NK-92 (cell line): ENCODE measurements around the gene COL15A1.

Experiments used
- DNase-seq: peaks from one replicate; lab custom pipeline; 2025; ENCODE audit not compliant: unreplicated experiment; lab: John Stamatoyannopoulos, UW

COL15A1 gene

DNA sequence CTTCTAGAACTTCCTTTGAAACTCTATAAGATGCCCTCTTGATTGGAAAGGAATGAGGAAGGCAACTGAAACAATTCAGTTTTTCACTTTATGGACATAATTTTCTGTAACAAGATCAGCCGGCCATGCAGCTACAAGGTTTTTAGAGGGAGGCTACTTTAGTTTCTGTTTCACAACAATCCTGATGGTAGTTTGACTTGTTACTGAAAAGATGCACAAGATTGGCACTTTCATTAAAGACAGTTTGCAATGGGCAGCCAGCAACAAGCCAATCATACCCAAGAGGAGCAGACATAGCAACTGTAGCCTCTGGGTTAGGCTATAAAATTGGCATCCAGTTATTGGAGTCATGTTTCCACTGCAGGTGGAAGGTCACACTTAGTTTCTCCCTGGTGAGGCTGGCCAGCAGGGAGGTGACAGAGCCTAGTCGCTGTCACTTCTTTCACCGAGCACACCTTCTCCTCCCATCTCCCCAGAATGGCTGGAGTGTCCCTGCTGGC is 87.0 kb downstream of the COL15A1 start:
- no peak for DNase-seq

DNA sequence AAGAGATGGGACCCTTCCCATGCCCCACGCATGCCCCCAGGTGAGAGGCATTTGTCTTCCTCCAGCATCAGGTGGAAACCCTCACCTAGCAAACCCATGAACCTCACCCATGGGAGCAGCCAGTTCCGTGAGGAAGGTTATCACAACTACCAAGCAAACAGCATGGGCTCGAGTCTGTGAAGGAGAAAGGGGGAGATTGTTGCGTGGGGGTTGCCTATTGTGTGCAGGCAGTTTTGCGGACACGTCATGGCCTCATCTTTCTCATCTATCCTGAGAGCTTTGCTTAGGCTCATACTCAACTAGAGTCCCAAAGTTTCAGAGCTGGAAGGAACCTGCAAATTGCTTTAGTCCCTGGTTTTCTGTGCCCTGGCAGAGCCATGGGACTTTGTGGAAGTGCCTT is 87.6 kb downstream of the COL15A1 start:
- no peak for DNase-seq

DNA sequence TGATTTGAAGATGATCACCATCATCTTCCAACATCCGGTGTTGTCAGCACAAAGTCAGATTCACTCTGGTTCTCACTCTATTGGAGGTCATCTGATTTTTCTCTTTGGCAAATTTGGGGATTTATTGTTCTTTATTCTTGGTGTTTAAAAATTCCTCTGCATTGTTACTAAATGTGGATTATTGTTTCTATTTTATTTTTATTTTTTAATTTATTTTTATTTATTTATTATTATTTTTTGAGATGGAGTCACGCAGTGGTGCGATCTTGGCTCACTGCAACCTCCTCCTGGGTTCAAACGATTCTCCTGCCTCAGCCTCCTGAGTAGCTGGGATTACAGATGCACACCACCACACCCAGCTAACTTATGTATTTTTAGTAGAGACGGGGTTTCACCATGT is 88.3 kb downstream of the COL15A1 start:
- no peak for DNase-seq

DNA sequence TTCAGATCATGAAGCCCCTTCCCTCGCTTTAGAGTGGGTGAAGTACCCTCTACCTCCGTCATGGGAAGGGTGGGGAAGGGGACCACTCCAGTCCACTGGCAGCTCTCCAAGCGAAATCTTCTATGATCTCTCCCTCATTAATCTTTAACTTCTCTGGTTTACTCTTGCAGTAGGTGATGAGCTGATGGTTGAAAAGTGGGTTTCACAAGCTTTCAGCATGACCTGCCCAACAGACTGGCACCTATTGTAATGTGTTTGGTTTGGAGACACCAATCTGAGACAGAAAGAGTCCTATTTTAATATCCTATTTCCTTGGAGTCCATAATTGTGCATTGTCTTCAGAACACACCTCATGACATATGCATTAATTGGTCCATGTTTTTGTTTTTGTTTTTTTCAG is 90.4 kb downstream of the COL15A1 start:
- DNase-seq: no peak

DNA sequence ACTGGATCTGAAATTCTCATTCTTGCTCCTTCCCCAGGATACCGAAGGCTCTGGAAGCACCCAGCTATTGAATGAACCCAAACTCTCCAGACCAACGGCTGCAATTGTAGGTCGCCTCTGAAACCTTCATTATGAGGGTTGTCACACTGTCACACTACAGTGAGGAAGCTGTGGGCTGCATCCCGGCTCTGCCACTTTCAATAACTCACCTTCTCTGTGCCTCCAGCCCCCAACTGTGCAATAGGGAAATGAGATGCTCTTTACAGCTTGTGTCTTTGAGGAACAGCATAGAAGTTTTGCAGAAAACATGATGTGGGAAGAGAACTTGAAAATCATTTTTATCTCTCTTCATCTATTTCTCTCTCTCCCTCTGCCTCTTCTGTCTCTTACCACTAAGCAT is 91.6 kb downstream of the COL15A1 start:
- no peak for DNase-seq

DNA sequence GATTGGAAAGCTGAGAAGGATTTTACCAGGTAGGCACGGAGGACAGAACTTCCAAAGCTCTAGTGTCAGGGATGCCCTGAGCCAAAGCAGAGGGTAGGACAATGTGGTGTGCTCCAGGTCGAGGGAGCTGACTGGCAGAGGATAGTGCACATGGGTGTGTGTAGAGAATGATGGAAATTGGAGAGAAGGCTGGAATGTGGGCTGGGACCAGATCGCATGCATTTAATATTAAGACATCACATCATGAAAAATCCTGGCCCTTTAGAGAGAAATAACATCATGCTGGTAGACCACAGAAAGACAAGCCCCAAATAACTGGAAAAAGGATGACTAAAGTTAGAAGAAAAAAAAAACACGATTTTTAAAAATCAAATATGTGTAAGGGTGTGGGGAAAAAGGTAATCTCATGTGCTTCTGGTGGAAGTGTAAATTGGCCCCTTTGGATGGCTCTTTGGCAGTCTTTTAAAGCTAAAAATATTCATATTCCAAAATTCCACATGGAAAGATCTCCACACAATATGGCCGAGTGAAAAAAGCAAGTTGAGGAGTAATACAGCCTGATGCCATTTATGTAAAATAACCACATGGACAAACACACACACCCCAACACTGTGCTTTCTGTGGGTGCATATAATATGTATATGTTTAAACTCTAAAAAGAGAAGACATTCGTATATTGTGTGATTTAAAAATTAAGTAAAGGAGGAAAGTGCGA is 94.2 kb downstream of the COL15A1 start:
- no peak for DNase-seq

DNA sequence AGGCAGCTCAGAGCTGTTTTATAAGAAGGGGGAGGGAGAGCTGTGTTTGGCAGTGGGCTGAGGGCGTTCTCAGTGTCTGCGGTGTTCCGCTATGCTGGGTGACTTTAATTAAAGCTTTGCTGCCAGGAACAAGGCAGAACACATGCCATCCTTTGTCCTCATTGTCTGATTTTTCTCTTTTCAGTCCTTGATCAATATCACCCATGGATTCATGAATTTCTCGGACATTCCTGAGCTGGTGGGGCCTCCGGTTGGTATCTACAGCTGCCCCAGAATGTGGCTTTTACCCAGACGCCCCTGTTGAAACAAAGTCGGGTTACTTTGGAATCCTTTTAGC is 94.7 kb downstream of the COL15A1 start:
- DNase-seq: no peak

DNA sequence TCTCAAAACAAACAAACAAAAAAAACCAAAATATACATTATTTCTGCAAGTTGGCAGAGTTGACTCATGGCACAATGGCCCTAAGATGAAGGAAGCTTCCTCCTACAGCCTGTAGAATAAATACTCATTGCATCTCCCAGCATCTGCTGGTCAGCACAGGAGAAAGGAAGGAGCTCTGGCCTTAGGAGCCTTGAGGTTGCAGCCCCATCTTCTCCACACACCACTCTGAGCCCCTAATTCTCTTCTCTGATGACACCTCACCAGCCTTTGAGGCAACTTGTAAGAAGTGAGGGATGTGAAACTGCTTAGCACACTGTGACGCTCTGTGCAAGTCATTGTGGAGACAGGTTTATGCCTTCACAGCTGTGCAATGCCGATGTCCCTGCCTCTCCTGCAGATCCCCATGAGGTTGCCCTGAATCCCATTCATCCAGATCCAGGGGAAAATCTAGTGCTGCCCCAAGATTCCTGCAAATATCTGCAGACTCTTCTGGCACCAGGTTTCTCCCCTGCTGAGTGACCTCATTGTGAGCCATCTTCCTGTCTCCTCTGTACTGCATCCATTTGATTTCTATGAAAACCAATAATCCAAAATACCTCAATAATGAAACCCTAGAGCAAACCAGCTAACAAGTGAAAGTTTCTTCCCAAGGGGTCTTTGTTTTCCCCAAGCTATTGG is 95.9 kb downstream of the COL15A1 start:
- no peak for DNase-seq

DNA sequence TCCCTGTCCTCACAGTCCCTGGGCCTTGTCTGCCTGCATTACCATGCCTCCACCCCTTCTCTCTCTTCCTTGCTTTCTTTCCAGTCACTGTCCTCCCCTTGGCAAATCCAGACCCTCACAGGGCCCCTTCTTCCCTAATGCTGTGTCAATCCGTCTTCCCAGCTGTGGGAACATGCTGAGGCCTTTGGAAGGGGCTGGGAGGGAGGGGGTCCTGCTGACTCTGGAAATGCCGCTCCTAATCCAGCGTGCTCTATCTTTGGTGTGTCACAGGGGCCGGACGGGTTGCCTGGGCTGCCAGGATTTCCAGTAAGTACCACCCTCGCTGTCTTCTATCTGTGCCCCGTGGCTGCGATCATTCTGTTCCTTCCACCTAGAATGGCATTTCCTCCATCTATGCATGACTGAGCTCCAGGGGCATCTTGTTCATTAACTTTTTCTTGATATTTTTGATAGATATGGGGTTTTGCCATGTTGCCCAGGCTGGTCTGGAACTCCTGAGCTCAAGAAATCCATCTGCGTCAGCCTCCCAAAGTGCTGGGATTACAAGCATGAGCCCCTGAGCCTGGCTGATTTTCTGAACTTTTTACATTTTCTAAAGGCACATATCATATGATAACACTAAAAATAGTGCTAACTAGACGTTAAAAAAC is 96.7 kb downstream of the COL15A1 start:
- no peak for DNase-seq

DNA sequence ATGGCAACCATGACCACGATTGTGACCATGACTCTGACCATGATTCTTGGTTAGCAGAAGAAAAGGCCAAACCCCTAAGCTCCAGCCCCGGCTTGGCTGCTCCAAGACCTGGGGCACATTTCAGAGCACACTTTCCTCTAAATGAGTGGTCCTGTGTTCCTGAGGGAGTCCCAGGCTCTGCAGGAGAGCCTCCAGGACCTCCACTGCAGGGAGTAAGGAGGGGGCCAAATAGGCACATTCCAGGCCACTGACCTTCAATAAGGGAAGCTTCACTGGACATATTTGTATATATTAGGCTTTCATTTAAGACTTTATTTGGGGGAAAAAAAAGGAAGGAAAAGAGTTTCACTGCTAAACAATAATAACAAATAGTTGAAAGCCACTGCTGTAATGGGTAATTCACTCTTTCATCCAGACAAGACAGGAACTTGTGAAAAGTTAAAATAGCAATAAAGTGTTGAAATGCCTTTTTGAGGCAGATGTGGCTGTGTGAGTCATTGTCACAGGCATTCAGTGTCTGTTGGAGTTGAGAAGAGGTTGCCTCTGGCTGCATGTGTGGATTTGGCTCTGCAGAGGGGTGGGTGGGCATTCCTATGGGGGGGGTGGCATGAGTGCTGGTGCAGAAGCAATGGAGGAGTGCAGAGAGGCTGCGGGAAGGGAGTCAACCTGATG is 97.3 kb downstream of the COL15A1 start:
- DNase-seq: no peak

DNA sequence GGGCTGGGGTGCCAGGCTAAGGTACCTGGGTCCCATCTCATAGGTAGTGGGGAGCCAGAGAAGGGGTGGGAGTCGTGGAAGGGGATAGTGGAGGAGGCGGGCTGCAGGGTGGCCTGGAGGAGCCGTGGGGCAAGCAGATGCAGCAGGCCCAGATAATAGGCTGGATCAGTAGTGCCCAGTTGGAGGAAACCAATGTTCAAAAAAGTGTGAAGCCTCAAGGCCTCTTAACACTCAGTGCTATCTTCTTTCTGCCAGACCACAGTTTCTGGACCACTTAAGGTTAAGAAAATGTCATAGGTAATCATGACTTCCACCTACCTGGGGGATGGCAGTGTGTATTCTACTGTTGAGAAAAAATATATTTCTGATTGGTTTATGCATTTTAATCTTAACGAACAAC is 97.9 kb downstream of the COL15A1 start:
- no peak for DNase-seq

DNA sequence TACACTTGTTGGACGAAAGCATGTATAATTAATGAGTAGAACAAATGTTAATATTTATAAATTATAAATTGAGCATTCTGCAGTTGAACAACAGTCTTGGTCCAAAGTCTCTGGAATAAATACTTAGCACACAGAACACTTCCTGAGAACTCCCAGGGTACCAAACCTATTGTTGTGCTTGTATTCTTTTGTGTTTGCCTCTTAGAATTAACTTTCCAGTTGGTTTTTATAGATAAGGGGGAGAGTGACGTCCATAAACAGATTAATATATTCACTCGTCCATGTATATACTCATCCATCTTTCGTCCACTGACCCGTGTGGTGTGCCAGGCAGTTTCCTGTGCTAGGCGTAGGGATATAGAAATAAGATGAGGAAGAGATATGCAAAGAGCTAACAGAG is 98.9 kb downstream of the COL15A1 start:
- DNase-seq: no peak

DNA sequence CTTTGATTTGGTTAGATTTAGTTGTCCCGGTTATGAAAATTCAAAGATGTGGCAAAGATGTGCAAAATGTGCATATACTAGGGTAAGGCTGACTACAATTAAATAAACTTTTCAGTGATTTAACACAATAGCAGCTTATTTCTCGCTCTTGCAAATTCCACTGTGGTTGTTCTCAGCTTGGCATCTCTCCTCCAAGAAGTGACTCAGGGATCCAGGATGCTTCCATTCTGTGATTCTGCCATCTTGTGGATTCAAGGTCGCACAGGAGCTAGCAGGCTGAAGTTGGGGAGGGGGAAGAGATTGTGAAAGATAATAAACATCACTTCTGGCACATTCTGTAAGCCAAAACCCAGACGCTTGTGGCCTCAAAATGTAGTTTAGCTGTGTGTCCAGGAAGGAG is 101.1 kb downstream of the COL15A1 start:
- no peak for DNase-seq

DNA sequence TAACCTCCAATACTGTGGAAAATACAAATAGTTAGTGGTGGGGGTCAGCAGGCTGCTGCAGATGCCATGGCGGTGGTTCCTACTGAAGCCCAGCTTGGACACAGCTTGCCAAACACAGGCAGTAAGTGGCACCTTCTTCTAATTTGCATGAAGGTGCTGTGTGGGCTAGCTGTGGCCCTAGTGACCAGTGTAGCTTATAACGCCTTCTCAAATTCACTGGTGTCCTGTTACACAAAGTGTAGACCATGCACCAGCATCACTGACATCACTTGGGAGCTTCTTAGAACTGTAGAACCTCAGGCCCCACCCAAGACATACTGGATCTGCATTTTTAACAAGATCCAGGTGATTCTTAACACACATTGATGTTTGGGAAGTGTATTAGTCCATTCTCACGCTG is 102.4 kb downstream of the COL15A1 start:
- no peak for DNase-seq

DNA sequence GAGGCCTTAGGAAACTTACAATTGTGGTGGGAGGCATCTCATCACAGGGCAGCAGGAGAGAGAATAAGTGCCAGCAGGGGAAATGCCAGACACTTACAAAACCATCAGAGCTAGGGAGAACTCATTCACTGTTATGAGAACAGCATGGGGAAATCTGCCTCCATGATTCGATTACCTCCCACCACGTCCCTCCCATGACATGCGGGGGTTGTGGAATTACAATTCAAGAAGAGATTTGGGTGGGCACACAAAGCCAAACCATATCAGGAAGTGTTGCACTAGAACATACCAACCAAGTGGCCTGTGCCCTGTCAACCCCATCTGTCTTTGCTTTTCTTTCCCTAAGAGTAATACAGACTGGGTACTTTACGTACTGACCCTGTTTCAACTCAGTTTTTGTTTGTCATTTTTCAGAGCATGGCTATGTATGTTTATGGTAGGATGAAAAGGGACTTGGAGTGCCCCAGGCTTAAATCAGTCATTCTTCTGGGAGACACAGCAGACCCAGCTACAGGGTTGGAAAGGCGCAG is 102.9 kb downstream of the COL15A1 start:
- no peak for DNase-seq

DNA sequence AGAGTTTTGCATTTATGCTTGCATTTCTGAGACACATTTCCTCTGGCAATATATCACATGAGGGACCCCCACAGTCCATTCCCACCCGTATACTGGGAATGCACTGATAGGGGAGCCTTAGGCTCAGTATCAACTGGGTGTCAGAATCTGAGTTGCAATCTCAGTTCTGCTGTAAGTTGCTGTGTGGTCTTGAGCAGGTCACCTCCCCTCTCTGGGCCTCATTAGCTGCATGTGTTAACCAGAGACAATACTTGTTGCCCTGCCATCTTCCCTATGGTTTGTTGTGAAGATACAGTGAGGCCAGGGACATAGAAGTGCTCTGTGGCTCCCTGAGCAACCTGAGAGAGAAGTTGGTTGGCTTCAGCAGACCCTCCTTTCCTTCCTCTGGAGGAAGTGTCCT is 105.5 kb downstream of the COL15A1 start:
- no peak for DNase-seq

DNA sequence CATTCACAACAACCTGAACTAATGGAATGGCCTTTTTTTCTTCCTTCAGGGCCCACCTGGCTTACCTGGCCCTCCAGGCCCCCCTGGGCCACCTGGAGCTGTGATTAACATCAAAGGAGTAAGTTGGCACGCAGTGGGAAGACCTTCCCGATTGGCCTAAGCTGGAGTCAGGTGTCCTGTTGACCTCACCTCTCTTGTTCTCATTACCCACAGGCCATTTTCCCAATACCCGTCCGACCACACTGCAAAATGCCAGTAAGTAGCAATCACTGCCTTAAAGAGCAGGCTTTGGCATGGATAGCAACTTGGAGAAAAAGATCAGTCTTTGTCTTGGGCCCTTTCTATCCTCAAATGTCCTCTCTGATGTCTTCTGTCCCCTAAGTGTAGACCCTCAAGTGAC is 105.9 kb downstream of the COL15A1 start:
- DNase-seq: no peak

DNA sequence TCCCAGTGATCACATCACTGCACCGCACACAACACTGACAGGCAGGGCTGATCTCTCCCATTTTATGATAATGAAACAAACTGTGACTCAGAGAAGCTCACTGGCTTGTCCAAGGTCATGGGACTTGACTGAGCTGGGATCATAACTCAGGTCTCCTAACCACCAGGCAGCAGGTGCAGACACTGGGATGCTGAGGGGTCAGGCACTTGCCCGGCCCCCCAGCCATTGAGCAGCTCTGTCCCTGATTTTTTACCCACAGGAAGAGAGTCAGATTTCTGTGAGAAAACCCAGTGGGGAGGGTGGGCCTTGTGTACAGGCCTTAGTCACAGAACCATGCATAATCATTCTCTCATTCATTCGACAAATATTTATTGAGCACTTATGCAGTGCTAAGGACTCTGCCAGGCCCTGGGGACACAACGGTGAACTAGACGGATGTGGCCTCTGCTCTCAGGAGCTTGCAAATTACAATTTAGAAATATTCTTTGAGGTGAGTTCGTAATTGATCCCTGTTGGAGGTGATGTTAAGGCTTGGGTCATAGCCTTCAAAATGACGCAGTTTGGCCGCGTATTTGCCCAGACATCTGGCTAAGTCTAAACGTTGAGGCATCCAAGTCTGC is 106.7 kb downstream of the COL15A1 start:
- DNase-seq: no peak

DNA sequence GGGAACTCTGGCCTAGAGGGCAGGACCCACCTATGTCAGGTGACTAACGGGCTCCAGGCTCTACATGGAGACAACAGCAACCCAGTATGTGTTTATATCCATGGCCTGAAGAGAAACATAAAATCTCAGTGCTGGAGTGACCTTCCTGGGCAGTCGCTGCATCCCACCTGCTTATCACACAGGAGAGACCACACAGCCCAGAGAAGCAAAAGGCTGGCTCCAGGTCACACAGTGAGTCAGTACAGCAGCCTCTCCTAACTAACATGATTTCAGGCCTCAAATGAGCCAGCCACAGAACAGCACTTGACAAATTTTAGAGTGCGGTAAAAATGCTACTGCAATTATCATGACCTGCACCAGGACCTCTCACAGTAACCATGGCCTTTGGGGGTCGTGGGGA is 107.2 kb downstream of the COL15A1 start:
- no peak for DNase-seq

DNA sequence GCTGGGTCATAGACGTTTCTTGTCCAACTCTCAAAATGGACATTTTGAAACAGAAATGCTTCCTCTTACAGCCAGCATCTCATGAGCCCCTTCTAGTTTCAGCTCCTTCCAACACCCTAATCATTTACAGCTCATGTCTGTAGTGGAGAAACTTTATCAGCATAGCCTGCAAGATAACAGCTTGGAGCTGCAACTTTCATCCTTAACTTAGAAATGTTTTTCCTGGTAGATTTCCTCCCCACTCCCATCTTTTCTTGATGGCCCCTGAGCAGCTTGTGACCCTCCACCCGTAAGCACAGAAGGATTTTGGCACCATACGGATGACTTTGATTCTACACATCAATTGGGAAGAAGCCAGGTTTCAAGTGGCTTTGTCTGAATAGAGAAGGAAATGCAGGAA is 107.7 kb downstream of the COL15A1 start:
- DNase-seq: no peak

DNA sequence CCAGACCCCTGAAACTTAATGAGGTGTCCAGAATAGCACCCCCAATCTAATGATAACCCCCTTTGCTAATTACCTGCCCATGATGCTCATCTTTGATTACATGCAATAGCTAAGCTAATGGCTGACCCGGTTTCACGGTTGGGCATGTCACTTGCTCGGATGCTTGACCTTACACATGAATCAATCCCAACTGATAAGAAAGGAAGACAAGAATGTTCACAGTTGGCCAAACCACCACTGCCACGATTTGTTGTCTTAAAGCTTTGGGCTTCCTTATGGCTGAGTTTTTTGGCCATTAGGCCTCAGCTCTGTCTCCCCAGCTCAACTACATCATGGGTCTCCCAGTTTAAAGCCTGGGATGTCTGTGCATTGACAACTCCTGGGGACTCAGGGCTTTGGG is 108.1 kb downstream of the COL15A1 start:
- DNase-seq: no peak
